NCI-H1417 treated with DMSO at 0.1 percent for 48 hours (cell line): ENCODE results near the gene ARID1B.

Experiments used
- DNase-seq: peaks from one replicate; lab custom pipeline; 2025; lab: John Stamatoyannopoulos, UW

ARID1B gene

DNA sequence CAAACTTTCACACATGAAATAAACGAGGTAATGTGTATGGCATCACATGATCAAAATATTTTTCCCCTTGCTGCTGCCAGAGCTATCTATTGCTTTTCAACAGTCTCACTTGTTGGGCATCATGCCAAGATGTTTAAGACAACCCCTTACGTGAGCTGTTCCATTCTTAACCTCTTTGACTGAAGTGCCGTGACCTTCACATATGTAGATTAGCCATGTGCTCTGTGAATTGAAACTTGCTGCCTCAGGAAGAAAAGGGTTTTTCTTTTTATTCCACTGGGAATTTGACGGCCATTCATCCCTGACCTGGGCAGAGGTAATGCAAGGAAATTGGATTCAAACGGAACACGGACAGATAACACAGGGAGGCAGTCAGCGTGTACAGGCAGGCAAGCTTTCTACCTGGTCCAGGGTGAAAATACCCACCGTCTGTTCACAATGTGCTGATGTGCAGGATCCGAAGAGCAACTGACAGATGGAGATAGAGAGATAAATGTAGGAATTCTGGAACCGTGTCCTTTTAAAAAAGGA lies 14.2 kb downstream of the ARID1B start:
- peak; percentile 36 for DNase-seq

DNA sequence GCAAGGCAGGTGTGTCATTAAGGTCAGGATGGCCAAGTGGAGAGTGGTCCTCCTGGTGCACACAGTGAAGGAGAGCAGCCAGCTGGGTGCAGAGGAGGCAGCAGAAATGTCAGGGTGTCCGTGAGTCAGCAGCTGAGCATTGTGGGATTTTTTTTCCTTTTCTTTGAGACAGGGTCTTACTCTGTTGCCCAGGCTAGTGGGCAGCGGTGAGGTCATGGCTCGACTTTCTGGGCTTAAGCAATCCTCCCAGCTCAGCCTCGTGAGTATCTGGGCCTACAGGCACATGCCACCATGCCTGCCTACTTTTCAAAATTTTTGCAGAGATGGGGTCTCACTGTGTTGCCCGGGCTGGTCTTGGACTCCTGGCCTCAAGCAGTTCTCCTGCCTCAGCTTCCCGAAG lies 16.0 kb downstream of the ARID1B start:
- DNase-seq, result no peak

DNA sequence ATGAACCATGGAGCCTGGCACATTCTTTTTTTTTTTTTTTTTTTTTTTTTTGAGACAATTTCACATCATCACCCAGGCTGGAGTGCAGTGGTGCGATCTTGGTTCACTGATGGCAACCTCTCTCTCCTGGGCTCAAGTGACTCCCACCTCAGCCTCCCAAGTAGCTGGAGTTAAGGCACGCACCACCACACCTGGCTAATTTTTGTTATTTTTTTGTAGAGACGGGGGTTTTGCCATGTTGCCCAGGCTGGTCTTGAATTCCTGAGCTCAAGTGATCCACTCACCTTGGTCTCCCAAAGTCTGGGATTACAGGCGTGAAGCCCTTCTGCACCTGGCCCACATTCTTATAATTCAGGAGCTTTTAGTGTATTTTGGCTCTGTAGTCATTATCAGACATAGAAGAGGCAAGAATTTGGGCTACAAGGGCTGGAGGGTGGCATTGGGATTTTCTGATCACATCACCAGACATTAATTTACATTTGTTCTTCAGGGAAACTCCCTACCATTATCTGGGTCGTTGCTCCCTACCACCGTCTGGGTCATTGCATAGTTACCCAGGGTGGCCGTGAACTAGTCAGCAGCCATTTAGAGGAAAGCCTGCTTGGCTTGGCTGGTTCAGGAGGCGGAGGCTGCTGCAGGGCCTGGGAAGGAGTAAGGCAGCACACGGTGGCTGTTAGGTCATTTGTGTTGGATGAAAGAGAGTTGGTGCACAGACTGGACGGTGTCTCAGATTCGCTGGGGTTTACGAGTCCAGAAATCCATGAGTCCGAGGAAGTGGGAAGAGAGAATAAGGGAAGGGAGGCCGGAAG lies 17.6 kb downstream of the ARID1B start:
- no peak for DNase-seq

DNA sequence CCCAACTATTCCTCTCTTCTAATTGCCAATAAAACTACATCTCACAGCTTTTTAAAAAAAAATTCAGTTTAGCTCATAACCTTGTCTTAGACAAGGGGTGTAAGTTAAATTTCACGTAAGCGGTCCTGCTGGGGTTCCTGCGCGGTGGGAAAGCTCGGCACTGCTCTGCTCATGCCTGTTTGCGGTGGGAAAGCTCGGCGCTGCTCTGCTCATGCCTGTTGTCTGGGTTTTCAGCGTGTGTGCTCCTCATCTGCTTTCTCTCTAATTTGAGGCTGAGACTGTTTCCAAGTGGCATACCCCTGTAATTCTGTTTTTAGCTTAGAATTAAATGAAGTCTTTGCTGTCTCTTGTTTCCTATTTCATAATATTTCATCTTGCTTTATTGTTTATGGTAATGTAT lies 18.6 kb downstream of the ARID1B start:
- DNase-seq, result no peak

DNA sequence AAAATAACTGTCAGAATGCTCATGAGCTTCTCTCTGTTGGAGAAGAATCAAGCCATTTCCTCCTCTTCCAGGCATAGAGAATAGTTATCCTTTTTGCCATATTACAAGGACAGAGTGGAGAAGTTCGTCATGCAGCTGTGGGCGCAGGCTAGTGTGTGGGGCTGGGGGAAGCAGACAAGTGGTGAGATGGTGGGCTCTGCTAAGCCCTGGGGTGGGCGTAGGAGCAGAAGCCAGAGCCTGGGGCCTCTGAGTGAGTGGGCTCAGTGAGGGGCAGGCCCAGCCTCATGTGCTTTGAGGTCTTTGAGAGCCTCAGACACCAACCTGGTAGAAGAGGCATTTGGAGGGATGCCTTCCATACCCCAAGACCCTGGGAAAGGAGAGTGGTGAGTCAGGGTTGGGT lies 19.4 kb downstream of the ARID1B start:
- no peak for DNase-seq

DNA sequence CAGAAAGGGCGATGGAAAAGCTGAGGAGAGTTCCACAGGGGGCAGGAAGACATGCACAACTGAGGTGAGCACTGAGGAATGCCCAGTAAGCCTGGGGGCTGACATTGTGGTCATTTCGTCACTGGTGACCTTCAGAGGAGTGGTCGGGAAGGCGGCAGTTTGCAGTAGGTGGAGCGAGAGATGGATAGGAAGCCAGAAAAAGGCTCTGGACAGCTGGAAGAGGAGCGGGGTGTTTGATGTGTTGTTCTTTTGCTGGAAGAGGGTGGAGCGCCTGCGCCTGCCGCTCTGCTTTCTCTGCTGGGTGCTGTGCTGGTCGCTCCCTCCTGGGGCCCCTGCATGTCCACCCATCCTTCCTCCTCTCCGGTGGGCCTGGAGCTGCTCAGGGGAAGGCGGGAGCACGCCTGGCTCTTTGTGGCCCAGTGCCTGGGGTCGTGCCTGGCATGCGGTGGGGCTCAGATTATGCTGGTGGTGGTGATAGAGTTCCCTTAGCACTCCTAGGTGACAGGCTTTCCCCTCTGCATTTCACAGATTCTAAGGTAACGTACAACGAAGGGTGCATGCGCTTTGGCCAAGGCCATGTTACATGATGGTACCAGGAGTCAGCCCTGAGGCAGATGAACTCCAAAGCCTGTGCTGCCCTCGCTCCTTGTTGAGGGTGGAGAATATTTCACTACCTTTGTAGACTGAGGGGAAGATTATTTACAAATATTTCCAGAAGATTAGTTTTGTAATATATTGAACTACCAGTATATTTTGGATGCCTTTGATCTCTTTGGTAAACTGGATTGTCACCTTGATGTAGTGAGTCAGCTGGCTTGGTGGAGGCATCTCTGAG lies 20.9 kb downstream of the ARID1B start:
- no peak for DNase-seq

DNA sequence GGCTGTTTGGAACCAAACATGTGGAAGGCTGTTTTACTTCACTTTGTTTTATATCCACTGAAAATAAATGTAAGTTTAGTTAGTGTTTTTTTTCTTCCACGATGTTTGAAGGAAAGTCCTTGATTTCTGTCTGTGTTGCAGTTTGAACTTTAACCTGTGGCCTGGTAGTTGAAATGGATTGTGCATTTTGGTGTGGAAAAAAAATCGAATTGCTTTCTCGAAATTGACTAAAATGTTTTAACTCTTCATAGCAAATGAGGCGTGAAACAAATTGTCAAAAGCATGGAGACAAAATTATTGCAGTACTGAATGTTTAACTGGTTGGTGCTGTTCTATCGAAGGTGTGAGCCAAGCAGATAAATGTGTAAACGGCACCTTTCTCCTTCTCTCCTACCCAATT lies 24.5 kb downstream of the ARID1B start:
- DNase-seq, result no peak

DNA sequence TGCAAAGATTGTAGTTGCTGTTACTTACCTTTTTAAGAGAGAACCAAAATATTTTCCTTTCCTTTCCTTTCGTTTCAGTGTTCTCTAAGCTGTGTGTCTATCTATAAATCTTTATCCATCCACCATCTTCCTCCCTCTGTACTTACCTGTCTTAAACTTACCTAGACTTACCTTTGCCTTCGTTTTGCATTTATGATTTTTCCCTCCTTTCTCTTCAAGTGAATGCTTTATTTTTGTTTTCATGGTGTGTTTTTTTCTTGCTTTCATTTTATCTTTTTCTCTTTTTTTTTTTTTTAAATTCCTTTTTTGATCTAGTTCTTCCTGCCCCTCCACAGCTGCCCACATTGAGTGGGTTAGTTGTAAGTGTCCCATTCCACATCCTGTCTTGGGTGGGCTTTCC lies 26.2 kb downstream of the ARID1B start:
- DNase-seq, result no peak

DNA sequence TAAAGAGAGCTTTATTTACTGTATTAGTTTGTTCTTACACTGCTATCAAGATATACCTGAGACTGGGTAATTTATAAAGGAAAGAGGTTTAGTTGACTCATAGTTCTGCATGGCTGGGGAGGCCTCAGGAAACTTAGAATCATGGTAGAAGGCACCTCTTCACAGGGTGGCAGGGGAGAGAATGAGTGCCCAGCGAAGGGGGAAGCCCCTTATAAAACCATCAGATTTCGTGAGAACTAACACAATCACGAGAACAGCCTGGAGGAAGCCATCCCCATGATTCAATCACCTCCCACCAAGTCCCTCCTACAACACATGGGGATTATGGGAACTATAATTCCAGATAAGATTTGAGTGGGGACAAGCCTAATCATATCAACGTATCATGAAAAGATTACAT lies 27.2 kb downstream of the ARID1B start:
- no peak for DNase-seq

DNA sequence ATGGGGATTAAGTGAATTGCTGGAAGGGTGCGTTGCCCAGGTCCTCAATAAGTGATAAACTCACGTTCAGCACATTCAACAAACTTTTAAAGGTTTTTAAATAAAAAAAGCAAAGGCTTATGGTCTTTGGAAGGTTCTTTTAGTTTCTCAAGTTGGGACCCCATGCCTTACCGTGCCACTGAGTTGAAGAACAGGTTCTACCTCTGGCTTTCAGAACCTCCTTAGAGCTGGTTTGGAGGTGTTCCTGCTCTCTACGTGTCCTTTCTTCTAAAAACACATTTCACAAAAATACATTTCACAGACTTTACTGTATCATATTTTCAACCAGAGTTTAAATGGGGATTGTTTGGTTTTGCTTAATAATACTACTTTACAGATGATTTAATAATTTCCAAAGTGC lies 29.0 kb downstream of the ARID1B start:
- DNase-seq, result no peak

DNA sequence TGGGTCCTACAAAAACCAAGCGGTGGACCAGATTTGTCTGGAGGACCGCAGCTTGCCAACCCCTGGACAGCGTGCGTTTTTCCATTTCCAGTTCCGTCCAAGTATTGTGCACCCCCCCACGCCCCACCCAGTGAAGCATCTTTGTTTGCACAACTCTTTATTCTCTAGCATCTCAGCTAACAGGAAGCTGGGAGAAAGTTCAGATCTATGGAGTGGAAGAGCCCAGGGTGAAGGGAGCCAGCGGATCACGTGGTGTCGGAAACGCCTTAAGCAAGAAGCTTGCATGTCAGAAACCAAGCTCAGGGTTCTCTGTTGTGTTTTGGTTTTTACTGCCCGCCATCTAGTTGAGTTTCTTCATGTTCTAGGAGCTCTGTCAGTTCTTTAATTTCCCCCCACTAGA lies 29.9 kb downstream of the ARID1B start:
- DNase-seq, result no peak

DNA sequence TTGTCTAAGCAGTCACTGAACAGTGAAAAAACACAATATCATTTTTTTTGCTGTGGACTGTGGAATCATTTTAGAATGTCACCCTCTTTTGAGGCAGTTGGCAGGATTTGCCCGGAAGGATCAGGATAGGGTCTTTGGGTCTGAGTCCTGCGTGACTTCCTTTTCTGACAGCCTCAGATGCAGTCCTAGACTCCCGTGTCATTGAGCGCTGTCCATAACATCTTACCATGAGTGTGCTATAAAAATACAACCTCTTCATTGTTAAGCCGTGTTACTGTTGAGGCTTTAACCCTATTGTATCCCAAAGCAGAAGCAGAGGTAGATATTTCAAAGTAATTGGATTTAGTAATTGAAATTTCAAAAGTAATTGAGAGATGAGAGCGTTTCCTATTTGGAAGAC lies 30.6 kb downstream of the ARID1B start:
- DNase-seq, result no peak

DNA sequence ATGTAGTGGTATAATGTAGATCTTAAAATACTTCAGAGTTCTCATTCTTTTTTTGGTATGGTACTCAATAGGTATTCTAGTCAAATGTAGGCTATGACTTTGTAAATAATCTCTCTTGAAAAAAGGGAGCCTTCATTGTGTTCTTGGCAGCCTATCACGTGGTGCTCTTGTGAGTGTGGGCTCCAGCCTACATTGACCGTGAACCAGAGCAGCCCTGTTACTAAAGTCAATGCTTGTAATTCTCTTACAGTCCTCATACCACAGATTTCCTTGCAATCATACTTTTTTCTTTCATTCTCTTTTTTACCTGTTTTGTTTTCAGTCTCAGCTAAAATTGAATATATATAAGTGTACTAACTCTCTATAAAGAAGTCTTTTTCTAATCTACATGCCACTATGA lies 31.1 kb downstream of the ARID1B start:
- no peak for DNase-seq

DNA sequence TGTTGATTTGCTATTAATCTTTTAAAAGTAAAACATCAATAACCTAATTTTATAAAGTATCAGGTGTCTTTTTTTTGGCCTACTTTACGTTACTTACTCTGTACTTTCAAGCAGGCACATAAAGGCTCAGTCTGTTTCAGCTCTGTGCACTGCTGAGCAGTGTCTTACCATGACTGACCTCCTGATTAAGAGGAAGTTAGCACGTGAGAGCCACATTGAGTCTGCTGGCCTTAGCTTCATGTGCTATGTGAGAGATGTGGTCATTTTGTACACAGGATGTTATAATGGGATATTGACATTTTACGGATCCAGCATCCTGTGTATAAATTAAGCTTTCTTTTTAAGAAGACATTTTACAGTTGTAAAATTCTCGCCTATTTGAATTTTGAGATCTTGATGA lies 31.9 kb downstream of the ARID1B start:
- no peak for DNase-seq

DNA sequence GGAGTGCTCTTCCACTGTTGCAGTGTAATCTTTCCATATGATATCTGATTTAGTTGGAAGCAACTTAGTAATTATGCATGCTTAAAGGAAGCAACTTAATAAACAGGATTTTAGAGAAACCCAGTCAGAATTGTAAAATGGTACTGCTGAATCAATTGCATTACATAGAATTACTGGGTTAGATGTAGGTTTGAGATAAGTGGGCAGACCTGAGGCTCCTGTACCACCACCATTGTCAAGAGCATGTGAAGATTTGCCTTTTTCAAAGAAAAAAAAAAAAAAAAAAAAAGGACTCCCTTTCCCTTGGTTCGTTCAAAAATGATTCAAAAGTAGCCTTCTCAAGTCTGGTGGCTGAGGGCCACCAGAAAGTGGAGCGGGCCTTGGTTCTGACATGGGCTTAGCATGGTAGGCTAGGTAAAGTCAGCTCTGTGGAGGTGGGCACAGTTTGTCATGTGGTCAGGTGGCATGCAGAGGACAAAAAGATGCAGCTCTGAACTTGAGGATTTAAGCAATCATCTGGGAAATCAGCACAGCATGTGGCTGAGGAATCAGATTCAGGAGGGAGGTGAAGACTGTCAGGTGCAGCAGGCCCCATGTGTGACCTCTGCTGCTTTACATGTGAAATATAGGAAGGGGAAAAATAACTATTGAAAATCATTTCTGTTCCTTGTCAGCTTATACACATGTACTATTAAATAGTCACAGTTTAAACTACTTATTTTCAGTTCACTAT lies 32.4 kb downstream of the ARID1B start:
- no peak for DNase-seq

DNA sequence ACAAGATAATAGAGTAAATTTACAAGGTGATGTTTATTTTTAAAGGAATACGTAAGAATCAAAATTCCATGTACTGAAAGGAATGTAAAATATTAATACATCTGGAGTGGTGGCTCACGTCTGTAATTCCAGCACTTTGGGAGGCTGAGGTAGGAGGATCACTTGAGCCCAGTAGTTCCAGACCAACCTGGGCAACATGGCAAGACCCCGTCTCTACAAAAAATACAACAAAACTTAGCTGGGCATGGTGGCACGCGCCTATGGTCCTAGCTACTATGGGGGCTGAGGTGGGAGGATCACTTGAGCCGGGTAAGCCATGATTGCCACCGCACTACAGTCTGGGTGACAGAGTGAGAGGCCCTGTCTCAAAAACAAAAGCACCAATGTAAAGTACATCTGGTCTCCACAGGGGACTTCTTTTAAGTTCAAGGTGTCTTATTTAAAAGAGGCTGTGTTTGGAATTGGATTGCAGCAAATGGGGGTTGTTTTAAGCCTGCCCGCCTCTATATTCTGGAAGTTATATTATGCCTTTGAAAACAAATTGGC lies 36.9 kb downstream of the ARID1B start:
- no peak for DNase-seq

DNA sequence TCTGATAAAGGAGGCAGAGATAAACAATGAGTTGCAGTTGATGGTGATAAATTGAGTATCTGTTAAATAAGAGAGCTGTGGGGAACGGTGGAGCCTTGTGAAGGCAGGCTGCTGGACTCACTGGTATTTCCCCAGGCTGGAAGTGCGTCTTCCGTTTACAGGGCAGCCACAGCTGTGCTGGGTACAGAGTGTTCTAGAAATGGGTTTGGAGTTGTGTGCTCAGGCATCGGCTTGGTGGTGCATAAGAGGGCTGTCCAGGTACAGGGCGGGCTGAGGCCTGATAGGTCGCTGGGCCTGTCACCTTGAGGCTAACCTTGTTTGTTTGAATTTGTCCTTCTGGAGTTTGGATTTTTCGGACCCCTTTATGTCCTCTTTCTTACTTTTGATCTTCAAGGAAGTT lies 39.3 kb downstream of the ARID1B start:
- no peak for DNase-seq

DNA sequence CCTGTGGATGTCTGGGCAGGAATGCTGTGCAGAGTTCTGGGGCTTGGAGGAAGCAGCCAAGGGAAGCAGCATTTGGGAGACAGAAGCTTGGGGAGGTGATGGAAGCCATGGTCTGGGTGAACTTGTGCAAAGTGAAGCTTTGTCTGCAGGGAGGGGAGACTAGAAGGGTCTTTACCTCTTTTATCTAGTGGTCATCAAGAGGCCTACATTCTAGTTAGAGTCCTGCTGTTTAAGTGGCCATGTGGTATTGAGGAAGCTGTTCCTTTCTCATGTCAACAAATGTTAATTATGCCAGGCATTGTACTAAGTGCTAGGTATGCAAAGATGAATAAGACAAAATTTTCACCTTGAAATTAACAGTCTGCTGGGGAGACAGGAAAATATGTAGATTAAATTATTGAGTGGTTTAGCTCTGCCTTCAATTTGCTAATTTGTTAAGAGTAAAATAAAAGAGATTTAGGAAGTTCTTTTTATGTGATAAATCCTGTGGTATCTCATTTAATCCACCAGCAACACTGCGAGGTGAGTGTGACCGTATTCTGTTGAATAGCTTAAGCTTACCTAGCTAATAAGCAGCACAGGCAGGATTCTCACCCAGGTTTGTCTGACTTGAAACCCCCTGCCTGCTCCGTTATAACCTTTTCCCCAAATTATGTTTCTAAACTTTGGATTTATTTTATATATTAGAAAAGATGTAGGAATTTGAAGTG lies 43.1 kb downstream of the ARID1B start:
- no peak for DNase-seq

DNA sequence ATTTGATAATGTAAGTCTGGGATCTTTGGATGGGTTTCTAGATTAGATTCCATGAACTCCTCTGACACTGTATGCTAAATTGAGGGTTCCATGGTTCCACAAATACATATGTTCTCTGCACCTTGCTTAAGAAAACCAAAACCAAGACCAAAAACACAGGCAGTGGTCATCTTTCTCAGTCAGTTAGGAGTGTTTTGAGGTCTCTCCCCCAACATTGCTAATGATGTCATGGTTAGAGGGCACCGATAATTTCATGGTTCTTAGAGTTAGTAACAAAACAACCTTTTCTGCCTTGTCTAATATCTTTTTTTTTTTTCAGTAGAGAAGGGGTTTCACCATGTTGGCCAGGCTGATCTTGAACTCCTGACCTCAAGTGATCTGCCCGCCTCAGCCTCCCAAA lies 44.5 kb downstream of the ARID1B start:
- no peak for DNase-seq

DNA sequence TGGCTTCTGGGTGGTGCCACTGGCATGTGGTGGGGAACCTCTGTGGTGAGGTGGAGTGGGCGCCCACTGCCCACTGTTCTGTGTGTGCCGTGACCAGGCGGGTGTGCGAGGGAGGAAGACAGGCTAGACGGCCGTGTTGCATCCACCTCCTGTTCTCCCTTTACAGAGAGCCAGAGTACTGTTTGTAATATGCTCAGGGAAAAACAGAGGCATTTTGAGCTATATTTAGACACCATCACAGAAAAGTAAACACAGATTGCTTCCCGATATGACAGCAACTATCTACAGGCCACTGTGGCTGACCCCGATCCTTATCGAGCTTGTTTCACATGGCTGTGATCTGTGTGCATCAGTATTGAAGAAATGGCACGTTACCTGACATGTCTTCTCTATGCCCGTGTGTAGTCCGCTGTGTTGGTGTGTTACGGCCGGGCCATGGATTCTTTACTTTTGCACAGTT lies 45.6 kb downstream of the ARID1B start:
- DNase-seq, result no peak

DNA sequence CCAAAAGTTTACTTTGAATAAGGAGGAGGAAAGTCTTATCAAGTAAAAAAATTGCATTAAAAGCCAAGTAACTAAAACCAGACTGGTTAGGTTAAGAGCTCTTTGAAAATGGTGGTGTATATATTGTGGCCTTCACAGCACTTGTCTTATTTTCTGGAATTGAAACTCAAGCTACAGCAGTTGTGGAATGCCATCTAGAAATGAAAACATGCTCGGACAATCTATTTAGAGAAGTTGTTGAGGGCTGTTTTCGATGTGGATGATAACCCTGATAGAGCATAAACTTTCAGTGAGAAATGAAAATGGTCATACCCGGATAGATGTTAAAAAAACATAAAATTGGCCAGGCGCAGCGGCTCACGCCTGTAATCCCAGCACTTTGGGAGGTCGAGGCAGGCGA lies 47.0 kb downstream of the ARID1B start:
- DNase-seq, result no peak

DNA sequence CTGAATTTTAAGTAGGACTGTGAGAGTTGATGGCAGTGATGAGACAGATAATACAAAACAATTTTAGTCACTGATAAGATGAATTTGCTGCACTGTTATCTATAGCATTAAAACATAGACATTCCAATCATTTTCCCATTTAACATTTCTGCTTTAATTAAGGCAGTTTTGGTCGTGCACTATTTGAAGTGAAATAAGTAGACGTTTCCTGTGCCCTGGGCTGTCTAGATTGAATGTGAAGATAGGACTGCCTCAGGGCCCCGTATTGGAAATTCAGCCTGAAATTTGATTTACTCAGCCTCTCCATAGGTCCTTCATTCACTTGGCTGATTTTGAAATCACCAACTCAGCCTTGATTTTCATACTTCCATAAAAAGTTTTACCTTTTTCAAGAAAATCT lies 48.3 kb downstream of the ARID1B start:
- no peak for DNase-seq
